Measurements from ENCODE around the gene ANKRD49. TPM values are rescaled to one million over a fixed set of nuclear protein-coding genes. Genes with fewer than 3 reads are reported as not detected.
"Not testable (repeated sequence)": the region's sequence is repeated elsewhere in the genome, so short reads cannot be mapped to it uniquely, and the experiment has no call there.

The ANKRD49 gene
- total RNA-seq, 2 donors from 2014 or later = 11.2 to 14.4 TPM

GRCh38 chr11:94501522-94501921 is 7.7 kb downstream of the ANKRD49 start:
- WGBS, 2 experiments (ENCODE audit: insufficient coverage in 1 of 2, insufficient read length in 1 of 2) = 88% methylated on average over 1 of the region's 2 CpGs; no CpG with 5 or more reads in 1 of the 2 experiments

GRCh38 chr11:94504689-94505293 is 11.0 kb downstream of the ANKRD49 start:
- peak; percentile 91 for TF ChIP-seq CTCF (conservative IDR thresholded peaks at IDR 0.05)
- no peak for DNase-seq

More at GRCh38 chr11:94501522-94501921, 7.7 kb downstream of the ANKRD49 start:
- no peak overlapping the region for H3K27ac ChIP-seq (ENCODE audit: low read depth, low read length)
- peaks cover 10% of the 10 kb centered on the region for H3K36me3 Mint-ChIP-seq (ENCODE audit: low read depth)
- no peaks in the 10 kb centered on the region for H3K9me3 Mint-ChIP-seq
- H3K27me3 ChIP-seq (ENCODE audit: control insufficient read depth, insufficient read depth, low read length, poor library complexity, severe bottlenecking) = peaks cover 5% of the 10 kb centered on the region
- H3K4me3 ChIP-seq (ENCODE audit: low read length) = no peak overlapping the region
- no peak overlapping the region for H3K9ac ChIP-seq (ENCODE audit: extremely low read depth, low read length, poor library complexity, severe bottlenecking)
- no peak overlapping the region for H3K27ac Mint-ChIP-seq
- H3K4me1 ChIP-seq (ENCODE audit: control insufficient read depth, insufficient read depth, low read length) = no peaks in the 10 kb centered on the region
- DNase-seq = no peak
- H3K36me3 ChIP-seq (ENCODE audit: control insufficient read depth, insufficient read depth, low read length) = peaks cover 19% of the 10 kb centered on the region
- no peaks in the 10 kb centered on the region for H3K4me1 Mint-ChIP-seq
- no peak overlapping the region for H3K4me3 Mint-ChIP-seq
- TF ChIP-seq CTCF (conservative IDR thresholded peaks at IDR 0.05) = peak; percentile 62
- H3K27me3 Mint-ChIP-seq (ENCODE audit: insufficient read depth) = peaks cover 3% of the 10 kb centered on the region
- no peaks in the 10 kb centered on the region for H3K9me3 ChIP-seq (ENCODE audit: control insufficient read depth, low read length)

GRCh38 chr11:94506513-94506912 is 12.7 kb downstream of the ANKRD49 start:
- H3K4me1 ChIP-seq (ENCODE audit: control insufficient read depth, insufficient read depth, low read length); H3K4me3 ChIP-seq (ENCODE audit: low read length); DNase-seq; H3K4me1 Mint-ChIP-seq; H3K27me3 ChIP-seq (ENCODE audit: control insufficient read depth, insufficient read depth, low read length, poor library complexity, severe bottlenecking); H3K9ac ChIP-seq (ENCODE audit: extremely low read depth, low read length, poor library complexity, severe bottlenecking); H3K9me3 ChIP-seq (ENCODE audit: control insufficient read depth, low read length); H3K27ac Mint-ChIP-seq; H3K36me3 ChIP-seq (ENCODE audit: control insufficient read depth, insufficient read depth, low read length); H3K9me3 Mint-ChIP-seq; H3K36me3 Mint-ChIP-seq (ENCODE audit: low read depth); H3K27ac ChIP-seq (ENCODE audit: low read depth, low read length); H3K4me3 Mint-ChIP-seq: not testable (repeated sequence)
- WGBS, 2 experiments (ENCODE audit: insufficient coverage in 1 of 2, insufficient read length in 1 of 2) = 94% methylated on average over 4 of the region's 5 CpGs; no CpG with 5 or more reads in 1 of the 2 experiments
- H3K27me3 Mint-ChIP-seq (ENCODE audit: insufficient read depth) = peaks cover 17% of the 10 kb centered on the region

More at GRCh38 chr11:94504689-94505293, 11.0 kb downstream of the ANKRD49 start:
- Mint-ChIP-seq H3K9me3 (no peaks in the 10 kb centered on the region), H3K4me1 (no peaks in the 10 kb centered on the region), H3K4me3 (no peak overlapping the region), H3K27ac (no peak overlapping the region), H3K36me3 (ENCODE audit: low read depth) (no peaks in the 10 kb centered on the region), H3K27me3 (ENCODE audit: insufficient read depth) (peaks cover 9% of the 10 kb centered on the region)
- WGBS, 2 experiments (ENCODE audit: insufficient coverage in 1 of 2, insufficient read length in 1 of 2) = 39% methylated on average over 3 of the region's 3 CpGs; no CpG with 5 or more reads in 1 of the 2 experiments
- no peak overlapping the region for H3K9ac ChIP-seq (ENCODE audit: extremely low read depth, low read length, poor library complexity, severe bottlenecking)
- no peaks in the 10 kb centered on the region for H3K36me3 ChIP-seq (ENCODE audit: control insufficient read depth, insufficient read depth, low read length)
- peaks cover 5% of the 10 kb centered on the region for H3K27me3 ChIP-seq (ENCODE audit: control insufficient read depth, insufficient read depth, low read length, poor library complexity, severe bottlenecking)
- no peaks in the 10 kb centered on the region for H3K9me3 ChIP-seq (ENCODE audit: control insufficient read depth, low read length)
- no peak overlapping the region for H3K27ac ChIP-seq (ENCODE audit: low read depth, low read length)
- H3K4me1 ChIP-seq (ENCODE audit: control insufficient read depth, insufficient read depth, low read length) = no peaks in the 10 kb centered on the region
- no peak overlapping the region for H3K4me3 ChIP-seq (ENCODE audit: low read length)
